Measurements from ENCODE around the gene APCDD1.

GRCh38 chr18:10410472-10411308, 43.7 kb upstream of the APCDD1 start:
- no peak for TF ChIP-seq CTCF (IDR thresholded peaks at IDR 0.05)
- TF ChIP-seq POLR2A (IDR thresholded peaks at IDR 0.05) = no peak

All from thyroid gland (tissue), 4 donors.